H1 (cell line): Measurements from ENCODE around the gene FGF1. TPM values are rescaled to one million over a fixed set of nuclear protein-coding genes. Genes with fewer than 3 reads are reported as not detected.

Experiments used
- CTCF ChIA-PET: fragments of 300-600 bp; sonication (Branson Sonifier 250); formaldehyde crosslinking; loops from one replicate; lab custom pipeline; 2021; ENCODE audit not compliant: partially characterized antibody; lab: Charles Lee
- POLR2A ChIA-PET: fragments of 300-600 bp; sonication (Branson Sonifier 250); formaldehyde crosslinking; loops from one replicate; lab custom pipeline; 2021; ENCODE audit warnings: inconsistent platforms; ENCODE audit not compliant: partially characterized antibody; lab: Charles Lee
- DNase-seq, 2 experiments: peaks; one replicate each; pipeline versions ENCODE4 v3.0.0 to v3.0.0-alpha.2; 2010 to 2022; ENCODE audit warnings: low spot score in 2 of 2, low read depth in 1 of 2, mixed read lengths in 1 of 2
- FAIRE-seq: peaks from 2 replicates; lab custom pipeline; 2011; peaks lifted over from hg19 to GRCh38; lab: Jason Lieb, UNC
- H2AFZ ChIP-seq: 2 replicates; pipeline ENCODE4 v1.8.1; 2012; ENCODE audit warnings: low read length, inconsistent platforms
- H2AK5ac ChIP-seq: 2 replicates; pipeline ENCODE4 v1.6.1; 2013; ENCODE audit warnings: low read depth, low read length
- H2BK120ac ChIP-seq: replicated peaks from 2 replicates; pipeline ENCODE3; 2013; ENCODE audit warnings: low read depth, low read length, inconsistent platforms
- H2BK12ac ChIP-seq: 2 replicates; pipeline ENCODE4 v1.6.1; 2013; ENCODE audit warnings: low read depth, low read length
- H2BK15ac ChIP-seq: 2 replicates; pipeline ENCODE4 v1.6.1; 2013; ENCODE audit warnings: low read length
- H2BK20ac ChIP-seq: 2 replicates; pipeline ENCODE4 v1.6.1; 2013; ENCODE audit warnings: low read length
- H2BK5ac ChIP-seq: 2 replicates; pipeline ENCODE4 v1.6.1; 2013; ENCODE audit warnings: low read depth, low read length
- H3K14ac ChIP-seq: 2 replicates; pipeline ENCODE4 v1.6.1; 2013; ENCODE audit warnings: inconsistent platforms; ENCODE audit not compliant: insufficient read length
- H3K18ac ChIP-seq: 2 replicates; pipeline ENCODE4 v1.6.1; 2013; ENCODE audit warnings: low read length; ENCODE audit errors: extremely low read depth
- H3K23ac ChIP-seq: 2 replicates; pipeline ENCODE4 v1.6.1; 2013; ENCODE audit warnings: inconsistent platforms; ENCODE audit not compliant: insufficient read length
- H3K23me2 ChIP-seq: 2 replicates; pipeline ENCODE4 v1.6.1; 2013; ENCODE audit warnings: low read depth, low read length
- H3K27ac ChIP-seq: 2 replicates; pipeline ENCODE4 v1.6.1; 2011; ENCODE audit warnings: low read depth, low read length, inconsistent platforms
- H3K27me3 ChIP-seq, 4 experiments: replicated peaks in 1 of 4; 1 replicate in 1 of 4; 2 replicates in 3 of 4; pipeline versions ENCODE4 v1.6.1 to v1.8.1; 2011 to 2013; ENCODE audit warnings: low read length in 3 of 4, mild to moderate bottlenecking in 3 of 4, inconsistent platforms in 2 of 4, mixed read lengths in 2 of 4, moderate library complexity in 1 of 4; ENCODE audit not compliant: control insufficient read depth in 3 of 4, insufficient read depth in 3 of 4; ENCODE audit errors: extremely low read depth in 1 of 4
- H3K36me3 ChIP-seq, 4 experiments: 2 replicates each; pipeline versions ENCODE4 v1.6.1 to v1.8.1; 2011 to 2013; ENCODE audit warnings: mild to moderate bottlenecking in 4 of 4, low read length in 3 of 4, moderate library complexity in 2 of 4, control low read depth in 1 of 4, inconsistent platforms in 1 of 4; ENCODE audit not compliant: insufficient read depth in 4 of 4, control insufficient read depth in 2 of 4
- H3K4ac ChIP-seq: replicated peaks from 2 replicates; pipeline ENCODE3; 2013; ENCODE audit warnings: low read length, low read depth, mixed read lengths, inconsistent platforms; ENCODE audit not compliant: insufficient read length
- H3K4me1 ChIP-seq, 4 experiments: replicated peaks in 1 of 4; 1 replicate in 1 of 4; 2 replicates in 3 of 4; pipeline versions ENCODE4 v1.6.1 to v1.8.1; 2011 to 2013; ENCODE audit warnings: low read length in 3 of 4, inconsistent platforms in 2 of 4, mixed read lengths in 1 of 4; ENCODE audit not compliant: insufficient read depth in 4 of 4, control insufficient read depth in 3 of 4
- H3K4me2 ChIP-seq, 2 experiments: 2 replicates each; pipeline versions ENCODE4 v1.6.1 to v1.8.1; 2011 to 2013; ENCODE audit warnings: low read depth in 2 of 2, low read length in 2 of 2, control low read depth in 1 of 2, inconsistent platforms in 1 of 2, mild to moderate bottlenecking in 1 of 2; ENCODE audit not compliant: insufficient read depth in 1 of 2
- H3K4me3 ChIP-seq, 4 experiments: fragments of 200-600, 300-600 bp in 1 of 4; sonication (generic), shearing (Covaris generic), sonication (Bioruptor Twin) in 1 of 4; 2 replicates each; pipeline versions ENCODE4 v1.5.1 to v1.8.1; 2011 to 2016; ENCODE audit warnings: low read length in 4 of 4, low read depth in 3 of 4, control low read depth in 2 of 4, inconsistent platforms in 2 of 4, mild to moderate bottlenecking in 2 of 4, mixed read lengths in 1 of 4, moderate library complexity in 1 of 4; ENCODE audit not compliant: insufficient read depth in 2 of 4; ENCODE audit errors: extremely low read depth in 1 of 4
- H3K56ac ChIP-seq: replicated peaks from 2 replicates; pipeline ENCODE3; 2013; ENCODE audit warnings: low read depth, mild to moderate bottlenecking, mixed read lengths, low read length, inconsistent platforms; ENCODE audit not compliant: insufficient read length
- H3K79me1 ChIP-seq: 2 replicates; pipeline ENCODE4 v1.6.1; 2013; ENCODE audit warnings: low read depth, low read length, control low read depth
- H3K79me2 ChIP-seq, 2 experiments: 2 replicates each; pipeline versions ENCODE4 v1.6.1 to v1.8.1; 2012 to 2013; ENCODE audit warnings: low read length in 2 of 2, mild to moderate bottlenecking in 2 of 2, inconsistent platforms in 1 of 2; ENCODE audit not compliant: insufficient read depth in 2 of 2, control insufficient read depth in 1 of 2
- H3K9ac ChIP-seq, 4 experiments: replicated peaks in 1 of 4; 1 replicate in 1 of 4; 2 replicates in 3 of 4; pipeline versions ENCODE4 v1.6.1 to v1.8.1; 2011 to 2013; ENCODE audit warnings: low read depth in 3 of 4, low read length in 3 of 4, control low read depth in 2 of 4, mild to moderate bottlenecking in 2 of 4, moderate library complexity in 2 of 4, inconsistent platforms in 1 of 4; ENCODE audit errors: extremely low read depth in 1 of 4
- H3K9me3 ChIP-seq, 2 experiments: 2 replicates each; pipeline versions ENCODE4 v1.6.1 to v1.8.1; 2012 to 2013; ENCODE audit warnings: mild to moderate bottlenecking in 2 of 2, moderate library complexity in 2 of 2, control low read depth in 1 of 2, inconsistent platforms in 1 of 2, low read depth in 1 of 2, low read length in 1 of 2, mixed read lengths in 1 of 2; ENCODE audit not compliant: insufficient read depth in 2 of 2
- H4K20me1 ChIP-seq, 2 experiments: replicated peaks in 1 of 2; 2 replicates each; pipeline versions ENCODE3 to v1.8.1; 2011 to 2013; ENCODE audit warnings: inconsistent platforms in 2 of 2, low read length in 2 of 2, mild to moderate bottlenecking in 1 of 2; ENCODE audit not compliant: insufficient read depth in 2 of 2, control insufficient read depth in 1 of 2
- H4K5ac ChIP-seq: 2 replicates; pipeline ENCODE4 v1.6.1; 2013; ENCODE audit warnings: low read length, low read depth, mixed read lengths, inconsistent platforms; ENCODE audit not compliant: insufficient read length
- H4K8ac ChIP-seq: 2 replicates; pipeline ENCODE4 v1.8.0; 2013; ENCODE audit warnings: mild to moderate bottlenecking, moderate library complexity, low read length, inconsistent platforms; ENCODE audit not compliant: insufficient read depth; ENCODE audit errors: extremely low read depth
- H4K91ac ChIP-seq: replicated peaks from 2 replicates; pipeline ENCODE3; 2013; ENCODE audit warnings: low read length, mixed read lengths, inconsistent platforms; ENCODE audit not compliant: insufficient read length
- CEBPB ChIP-seq: IDR thresholded peaks from 2 replicates; pipeline ENCODE4 v1.6.1; 2012; ENCODE audit warnings: low read depth, low read length
- CHD1 ChIP-seq: IDR thresholded peaks from 2 replicates; pipeline ENCODE4 v1.6.1; 2012; ENCODE audit warnings: low read depth, low read length, improper control_type of control experiment
- CTBP2 ChIP-seq: IDR thresholded peaks from 2 replicates; pipeline ENCODE4 v1.7.0; 2011; ENCODE audit warnings: borderline replicate concordance, mild to moderate bottlenecking, moderate library complexity, mixed read lengths, low read length; ENCODE audit not compliant: insufficient read depth, insufficient read length
- EP300 ChIP-seq, 2 experiments: IDR thresholded peaks; 1 replicate in 1 of 2; 2 replicates in 1 of 2; pipeline ENCODE4 v1.6.1; 2011 to 2012; ENCODE audit warnings: low read depth in 2 of 2, low read length in 2 of 2, mild to moderate bottlenecking in 2 of 2, borderline replicate concordance in 1 of 2, inconsistent platforms in 1 of 2, moderate library complexity in 1 of 2
- GTF2F1 ChIP-seq: IDR thresholded peaks from 2 replicates; pipeline ENCODE4 v1.6.1; 2012; ENCODE audit warnings: low read depth, low read length, improper control_type of control experiment, borderline replicate concordance
- KDM5A ChIP-seq: fragments of 200-600 bp; IDR thresholded peaks from 2 replicates; pipeline ENCODE4 v1.7.1; 2012; ENCODE audit warnings: mild to moderate bottlenecking, low read length, inconsistent platforms, mixed read lengths
- PHF8 ChIP-seq: fragments of 200-600 bp; sonication (generic); conservative IDR thresholded peaks from 2 replicates; pipeline ENCODE4 v1.7.1; 2012; ENCODE audit warnings: low read depth, mild to moderate bottlenecking, inconsistent platforms, low read length, moderate library complexity
- POLR2AphosphoS5 ChIP-seq: IDR thresholded peaks from 2 replicates; pipeline ENCODE4 v1.6.1; 2011; ENCODE audit warnings: low read depth, low read length
- RFX5 ChIP-seq: IDR thresholded peaks from 2 replicates; pipeline ENCODE4 v1.6.1; 2011; ENCODE audit warnings: low read depth, low read length, improper control_type of control experiment, borderline replicate concordance
- RXRA ChIP-seq: IDR thresholded peaks from 2 replicates; pipeline ENCODE4 v1.6.1; 2011; ENCODE audit warnings: low read depth, mild to moderate bottlenecking, low read length, moderate library complexity; ENCODE audit not compliant: insufficient read depth
- SAP30 ChIP-seq: fragments of 300-600 bp; sonication (generic); IDR thresholded peaks from 2 replicates; pipeline ENCODE4 v1.7.1; 2012; ENCODE audit warnings: low read length, moderate library complexity, mild to moderate bottlenecking, inconsistent platforms; ENCODE audit not compliant: insufficient read depth, insufficient replicate concordance
- SIRT6 ChIP-seq: IDR thresholded peaks from one replicate; pipeline ENCODE4 v1.7.1; 2012; ENCODE audit warnings: low read length, inconsistent platforms
- SP2 ChIP-seq: IDR thresholded peaks from 2 replicates; pipeline ENCODE4 v1.6.1; 2012; ENCODE audit warnings: mild to moderate bottlenecking, low read length, inconsistent platforms
- SP4 ChIP-seq: IDR thresholded peaks from 2 replicates; pipeline ENCODE4 v1.6.1; 2012; ENCODE audit warnings: low read length, inconsistent platforms
- SRF ChIP-seq: IDR thresholded peaks from 2 replicates; pipeline ENCODE4 v1.6.1; 2011; ENCODE audit warnings: mild to moderate bottlenecking, low read depth, low read length, moderate library complexity
- YY1 ChIP-seq: IDR thresholded peaks from 2 replicates; pipeline ENCODE4 v1.6.1; 2011; ENCODE audit warnings: low read depth, mild to moderate bottlenecking, low read length
- WGBS, 2 experiments: shearing (Covaris generic) in 1 of 2; methylation state at CpG; one replicate each; pipeline versions ENCODE4 v1.1.6 to v1.1.7; 2013 to 2015; ENCODE audit warnings: low lambda C conversion rate in 2 of 2, mixed read lengths in 2 of 2, inconsistent platforms in 1 of 2, low coverage in 1 of 2, missing lambda C conversion rate in 1 of 2; ENCODE audit not compliant: insufficient replicate concordance in 2 of 2, insufficient coverage in 1 of 2, insufficient read length in 1 of 2; ENCODE audit errors: extremely low coverage in 1 of 2, missing lambda C conversion rate in 1 of 2; 5-methylcytosine and 5-hydroxymethylcytosine counted together
- polyA plus RNA-seq, 7 experiments: library from polyadenylated mRNA; depleted of rRNA in 3 of 7; stranded (reverse) in 5 of 7; unstranded in 2 of 7; fragments of >200 nt in 5 of 7; fragments of 200-250 nt in 2 of 7; gene quantifications; 1 replicate in 5 of 7; 2 replicates in 1 of 7; 4 replicates in 1 of 7; pipeline versions ENCODE4 v1.2.1 to v1.2.3, GENCODE V29; 2011 to 2013; ENCODE audit warnings: missing spikeins in 2 of 7, mixed read lengths in 2 of 7
- total RNA-seq: library from RNA; stranded (reverse); fragmentation: NEBNext Ultra II Directional; extraction: Animal tissue kit (Norgen Biotek cat#: 25700); gene quantifications from 2 replicates; pipeline ENCODE4 v1.2.1, GENCODE V29; 2021

FGF1 gene
- total and polyA plus RNA-seq, 2 of the 8 experiments (the other 6 are each of a cell fraction or from before 2014, with no cell fraction given): 0.30 to 0.50 TPM

DNA sequence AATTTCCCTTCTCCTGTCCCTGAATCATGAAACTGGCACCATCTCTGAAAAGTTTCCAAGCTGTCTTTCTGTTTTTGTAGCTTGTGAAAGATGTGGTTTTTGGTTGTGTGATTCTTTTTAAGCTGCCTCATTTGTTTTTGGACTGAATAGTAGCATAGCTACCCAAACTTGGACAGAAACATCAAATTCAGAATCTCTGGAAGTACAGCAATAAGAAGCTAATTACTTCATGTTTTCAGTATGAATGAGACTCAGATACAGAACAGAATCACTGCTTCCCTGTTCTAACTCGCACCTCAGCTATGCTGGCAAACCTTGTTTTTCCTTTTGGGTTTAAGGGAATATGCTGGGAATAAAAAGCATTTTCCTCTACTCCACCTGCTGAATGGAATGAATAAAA is 101.0 kb downstream of the FGF1 start:
- Histone ChIP-seq H2BK120ac (no peak overlapping the region), H3K36me3 (no peaks in the 10 kb centered on the region; a peak in 1 of 8 replicates), H4K8ac (no peak overlapping the region), H3K9me3 (no peaks in the 10 kb centered on the region), H2BK15ac (no peak overlapping the region), H2AK5ac (no peak overlapping the region), H2BK12ac (no peak overlapping the region), H3K4me3 (no peak overlapping the region), H2BK5ac (no peak overlapping the region), H3K4ac (no peak overlapping the region), H3K79me2 (no peaks in the 10 kb centered on the region), H3K14ac (no peak overlapping the region), H4K5ac (no peak overlapping the region), H3K27ac (no peak overlapping the region), H3K23me2 (no peaks in the 10 kb centered on the region), H4K20me1 (no peaks in the 10 kb centered on the region), H3K23ac (no peak overlapping the region), H3K79me1 (no peaks in the 10 kb centered on the region), H3K4me1 (no peaks in the 10 kb centered on the region), H3K4me2 (no peak overlapping the region), H3K27me3 (no peaks in the 10 kb centered on the region), H4K91ac (no peak overlapping the region), H2AFZ (no peak overlapping the region), H3K56ac (no peak overlapping the region), H3K18ac (no peak overlapping the region), H3K9ac (no peak overlapping the region), H2BK20ac (no peak overlapping the region)
- no peak for DNase-seq
- WGBS, 2 experiments: 95% methylated on average over 1 of the region's 1 CpG; no CpG with 5 or more reads in 1 of the 2 experiments
- ChIA-PET POLR2A (no interaction called here), CTCF (interaction anchor here (0.8 to 4.6 kb wide), 11 partner anchors 11 to 555 kb away, joined by 3 to 68 read pairs (median 4); no protein-coding TSS in a partner anchor)
- FAIRE-seq: no peak
- TF ChIP-seq CTBP2 (no peak), POLR2AphosphoS5 (no peak), SAP30 (no peak), GTF2F1 (no peak), SRF (no peak), YY1 (no peak), SP4 (no peak), PHF8 (no peak), SIRT6 (no peak), RXRA (no peak), SP2 (no peak), KDM5A (no peak), RFX5 (no peak), CHD1 (no peak), EP300 (IDR thresholded peaks at IDR 0.05; ENCODE audit: borderline replicate concordance in 1 of 2, low read depth in 2 of 2, low read length in 2 of 2) (no peak), CEBPB (no peak)
